Ishikawa (cell line): Measurements from ENCODE around the gene MRGPRG.

Experiments used
- CEBPB ChIP-seq: IDR thresholded peaks from 2 replicates; pipeline ENCODE4 v1.6.1; 2012
- CREB1 ChIP-seq: IDR thresholded peaks from 2 replicates; pipeline ENCODE4 v1.6.1; 2012; ENCODE audit warnings: low read depth
- EGR1 ChIP-seq: IDR thresholded peaks from 2 replicates; pipeline ENCODE4 v1.6.1; 2012
- EP300 ChIP-seq: IDR thresholded peaks from 2 replicates; pipeline ENCODE4 v1.6.1; 2012; ENCODE audit warnings: borderline replicate concordance
- FOXM1 ChIP-seq: IDR thresholded peaks from 2 replicates; pipeline ENCODE4 v1.6.1; 2012; ENCODE audit warnings: low read depth, borderline replicate concordance
- MAX ChIP-seq: IDR thresholded peaks from 2 replicates; pipeline ENCODE4 v1.6.1; 2012
- NFIC ChIP-seq: IDR thresholded peaks from 2 replicates; pipeline ENCODE4 v1.6.1; 2012
- RAD21 ChIP-seq: IDR thresholded peaks from 2 replicates; pipeline ENCODE4 v1.6.1; 2012; ENCODE audit warnings: low read depth
- REST ChIP-seq: IDR thresholded peaks from 2 replicates; pipeline ENCODE4 v1.6.1; 2012; ENCODE audit warnings: low read depth, mild to moderate bottlenecking
- TAF1 ChIP-seq: IDR thresholded peaks from 2 replicates; pipeline ENCODE4 v1.6.1; 2012; ENCODE audit warnings: low read depth, mild to moderate bottlenecking
- TCF12 ChIP-seq: IDR thresholded peaks from 2 replicates; pipeline ENCODE4 v1.6.1; 2012; ENCODE audit warnings: low read depth
- TEAD4 ChIP-seq: IDR thresholded peaks from 2 replicates; pipeline ENCODE4 v1.6.1; 2012
- YY1 ChIP-seq: IDR thresholded peaks from 2 replicates; pipeline ENCODE4 v1.6.1; 2012; ENCODE audit warnings: low read depth
- ZBTB7A ChIP-seq: IDR thresholded peaks from 2 replicates; pipeline ENCODE4 v1.6.1; 2012; ENCODE audit warnings: low read depth
- TF ChIP-seq, protein P1 (sequence below): IDR thresholded peaks from 2 replicates; pipeline ENCODE4 v1.6.1; 2012

Gene MRGPRG

GRCh38 chr11:3214420-3214699, 4.3 kb downstream of the MRGPRG start:
- no peak for TF ChIP-seq ZBTB7A

DNA sequence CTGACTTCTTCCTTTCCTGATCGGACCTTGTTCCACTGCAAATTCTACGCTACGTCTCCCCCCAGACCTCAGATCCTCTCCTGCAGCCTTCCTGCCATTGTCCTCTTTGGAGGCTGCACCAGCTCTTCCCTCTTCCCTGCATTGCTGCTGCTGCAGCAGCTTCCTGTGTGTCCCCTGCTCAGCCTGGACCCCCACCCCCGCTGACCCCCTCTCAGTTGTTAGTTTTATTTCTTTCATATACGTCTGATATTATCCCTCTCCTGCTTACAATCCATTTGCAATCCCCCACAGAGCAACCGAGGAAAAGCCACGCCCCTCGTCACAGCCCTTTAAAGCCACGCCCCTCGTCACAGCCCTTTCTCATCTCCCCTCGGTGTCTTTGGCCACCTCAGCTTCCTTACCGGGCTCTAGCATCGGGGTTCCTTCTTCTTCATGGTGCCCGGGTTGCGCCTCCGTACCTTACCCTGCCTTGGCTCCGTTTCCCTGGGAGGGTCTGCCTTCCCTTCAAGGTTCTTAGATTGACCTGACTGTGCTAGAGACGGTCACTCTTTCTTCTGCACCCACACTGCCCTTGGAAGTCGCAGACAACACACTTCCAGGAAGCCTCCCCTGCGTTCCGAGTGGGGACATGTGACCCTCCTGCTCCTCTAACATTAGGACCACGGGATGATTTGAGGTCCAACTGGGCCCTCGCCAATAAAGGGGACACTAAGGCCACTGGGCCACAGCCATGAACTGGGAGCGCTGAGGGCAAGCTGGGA, 4.8 kb downstream of the MRGPRG start:
- TF ChIP-seq MAX (no peak), RAD21 (no peak), TAF1 (no peak), ZBTB7A (no peak), EGR1 (no peak), CEBPB (no peak), TCF12 (no peak), NFIC (no peak), REST (no peak), CREB1 (no peak), TEAD4 (no peak)

- TF ChIP-seq RAD21, result no peak
- TF ChIP-seq CREB1, result no peak
- no peak for TF ChIP-seq YY1
- no peak for TF ChIP-seq TCF12
- no peak for TF ChIP-seq CEBPB
- no peak for TF ChIP-seq MAX
- TF ChIP-seq EGR1, result no peak
- no peak for TF ChIP-seq TAF1
- no peak for TF ChIP-seq EP300
- no peak for TF ChIP-seq REST
- TF ChIP-seq, protein P1, sequence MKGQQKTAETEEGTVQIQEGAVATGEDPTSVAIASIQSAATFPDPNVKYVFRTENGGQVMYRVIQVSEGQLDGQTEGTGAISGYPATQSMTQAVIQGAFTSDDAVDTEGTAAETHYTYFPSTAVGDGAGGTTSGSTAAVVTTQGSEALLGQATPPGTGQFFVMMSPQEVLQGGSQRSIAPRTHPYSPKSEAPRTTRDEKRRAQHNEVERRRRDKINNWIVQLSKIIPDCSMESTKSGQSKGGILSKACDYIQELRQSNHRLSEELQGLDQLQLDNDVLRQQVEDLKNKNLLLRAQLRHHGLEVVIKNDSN, result no peak
These were observed 10.3 kb downstream of the MRGPRG start for GRCh38 chr11:3208272-3208671.

DNA sequence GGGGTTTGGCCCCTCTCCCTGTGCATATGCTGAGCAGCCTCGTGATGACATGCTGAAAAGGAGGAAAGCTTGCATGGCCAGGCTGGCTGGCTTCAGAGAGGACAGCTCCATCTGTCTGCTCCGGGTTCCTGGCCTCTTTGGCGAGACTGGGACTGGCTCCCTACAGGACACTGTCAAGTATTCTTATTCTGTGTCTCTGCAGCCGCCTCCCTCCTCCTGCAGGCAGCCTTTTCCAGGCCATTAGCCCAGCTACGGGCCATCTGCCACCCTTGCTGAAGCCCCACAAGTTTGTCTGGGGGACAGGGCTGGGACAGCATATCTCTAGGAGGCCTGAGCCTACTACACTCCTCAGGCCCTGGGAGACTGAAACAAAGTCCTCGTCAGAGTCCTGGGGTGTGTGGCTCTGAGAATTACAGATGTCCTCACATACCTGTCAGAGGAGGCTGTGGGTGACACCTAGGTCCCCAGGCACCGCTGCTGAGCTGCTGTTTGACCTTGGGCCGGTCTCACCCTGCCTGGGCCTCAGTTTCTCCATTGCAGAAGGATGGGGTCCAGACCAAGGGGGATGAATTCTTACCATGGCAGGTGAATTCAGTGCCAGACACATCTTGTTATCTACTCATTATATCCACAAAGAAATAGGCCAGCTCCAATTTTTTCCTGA, 11.0 kb downstream of the MRGPRG start:
- TF ChIP-seq TEAD4, result no peak
- TF ChIP-seq ZBTB7A, result no peak
- no peak for TF ChIP-seq CEBPB
- TF ChIP-seq EGR1, result no peak
- no peak for TF ChIP-seq YY1
- no peak for TF ChIP-seq MAX
- TF ChIP-seq REST, result no peak
- TF ChIP-seq FOXM1, result no peak
- no peak for TF ChIP-seq EP300
- TF ChIP-seq, protein P1, result no peak
- TF ChIP-seq TCF12, result no peak
- no peak for TF ChIP-seq CREB1

GRCh38 chr11:3206922-3207204, 11.8 kb downstream of the MRGPRG start:
- TF ChIP-seq CEBPB (no peak), NFIC (no peak), CREB1 (no peak), ZBTB7A (no peak), RAD21 (no peak), EP300 (no peak), YY1 (no peak), REST (no peak), FOXM1 (no peak), EGR1 (no peak), TAF1 (no peak), TCF12 (no peak), TEAD4 (no peak), MAX (no peak)
- TF ChIP-seq, protein P1, result no peak
